Stimulated activated CD4-positive, alpha-beta T cell treated with anti-CD3 and anti-CD28 coated beads, TNF-alpha, amount 100 ng/mL, for 48 hours (primary cell): ENCODE data around the gene IGSF10.

Source experiments
- DNase-seq, 3 donors: peaks; one replicate each; pipeline ENCODE4 v3.0.0-alpha.2; 2020; ENCODE audit warnings: low read depth in 3 of 3

Gene IGSF10

GRCh38 chr3:151425627-151426340, 35.1 kb downstream of the IGSF10 start:
- DNase-seq: no peak

- DNase-seq: no peak
Measured at GRCh38 chr3:151423091-151423490, 37.8 kb downstream of the IGSF10 start.

- no peak for DNase-seq
Measured at GRCh38 chr3:151421938-151422337, 38.9 kb downstream of the IGSF10 start.

- DNase-seq: no peak
Measured at GRCh38 chr3:151419806-151420205, 41.1 kb downstream of the IGSF10 start.

- no peak for DNase-seq
Measured at GRCh38 chr3:151415289-151415688, 45.6 kb downstream of the IGSF10 start.

- no peak for DNase-seq
Measured at GRCh38 chr3:151412989-151413388, 47.9 kb downstream of the IGSF10 start.
